Amniotic stem cell (primary cell): Measurements from ENCODE around the gene CASP8.
"Not testable (repeated sequence)": the region's sequence is repeated elsewhere in the genome, so short reads cannot be mapped to it uniquely, and the experiment has no call there.

Source experiments
- DNase-seq: peaks from one replicate; lab custom pipeline; 2025; lab: John Stamatoyannopoulos, UW

CASP8 gene

DNA sequence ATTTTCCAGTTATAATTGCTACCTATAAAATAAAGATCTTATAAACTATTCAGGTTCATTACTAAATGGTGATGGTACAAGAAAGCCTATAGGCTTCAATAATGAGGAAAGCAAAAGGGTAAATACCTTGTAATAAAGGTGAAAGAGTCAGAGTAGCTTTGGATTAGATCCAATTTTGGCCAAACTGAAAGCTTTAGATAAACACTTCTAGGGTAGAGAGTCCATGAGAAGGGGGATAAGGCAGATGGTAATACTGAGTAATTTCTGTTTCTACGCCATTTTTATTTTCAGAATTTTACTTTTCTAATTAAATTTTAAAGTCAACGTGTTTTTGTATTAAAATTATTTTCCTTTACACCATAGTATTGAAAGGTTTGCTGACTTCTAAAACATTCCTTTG lies 9.4 kb downstream of the CASP8 start:
- no peak for DNase-seq

- DNase-seq = no peak
Measured at GRCh38 chr2:201270293-201271001, 10.1 kb downstream of the CASP8 start.

DNA sequence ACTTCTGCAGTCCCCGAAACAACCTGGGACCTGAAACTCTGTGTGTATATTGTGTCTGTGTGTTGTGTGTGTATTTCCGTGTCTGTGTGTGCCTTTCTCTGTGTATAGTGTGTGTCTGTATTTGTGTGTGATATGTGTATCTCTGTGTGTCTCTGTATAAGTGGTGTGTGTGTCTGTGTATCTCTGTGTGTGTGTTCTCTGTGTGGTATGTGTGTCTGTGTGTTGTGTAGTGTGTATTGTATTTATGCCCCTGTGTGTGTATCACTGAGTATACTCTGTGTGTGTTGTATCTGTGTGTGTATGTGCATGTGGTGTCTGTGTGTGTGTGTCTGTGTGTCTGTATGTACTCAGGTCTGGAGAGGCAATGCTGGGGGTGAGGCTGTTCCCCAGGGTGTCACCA lies 11.6 kb downstream of the CASP8 start:
- no peak for DNase-seq

DNA sequence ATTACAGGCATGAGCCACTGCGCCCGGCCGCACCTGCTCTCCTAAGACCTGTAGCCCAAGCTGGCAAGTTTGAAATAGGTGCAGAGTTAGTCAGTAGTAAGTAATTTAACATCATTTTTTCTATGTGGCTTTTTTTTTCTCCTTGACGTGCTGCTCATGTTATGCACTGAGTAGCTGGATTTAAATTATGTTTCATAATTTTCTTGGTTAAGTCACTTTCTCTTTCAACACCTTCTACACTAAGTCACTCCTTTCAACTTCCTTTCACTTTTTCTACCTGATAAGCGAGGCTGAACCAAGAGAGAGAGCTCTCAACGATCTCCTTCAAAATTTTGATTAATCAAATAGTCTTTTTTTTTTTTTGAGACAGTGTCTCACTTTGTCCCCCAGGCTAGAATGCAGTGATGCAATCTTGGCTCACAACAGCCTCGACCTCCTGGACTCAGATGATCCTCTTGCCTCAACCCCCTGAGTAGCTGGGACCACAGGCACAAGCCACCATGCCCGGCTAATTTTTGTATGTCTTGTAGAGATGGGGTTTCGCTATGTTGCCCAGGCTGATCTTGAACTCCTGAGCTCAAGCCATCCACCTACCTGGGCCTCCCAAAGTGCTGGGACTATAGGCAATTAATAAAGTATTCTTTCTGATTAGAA lies 13.1 kb downstream of the CASP8 start:
- no peak for DNase-seq

GRCh38 chr2:201275069-201275468 lies 14.7 kb downstream of the CASP8 start:
- no peak for DNase-seq

DNA sequence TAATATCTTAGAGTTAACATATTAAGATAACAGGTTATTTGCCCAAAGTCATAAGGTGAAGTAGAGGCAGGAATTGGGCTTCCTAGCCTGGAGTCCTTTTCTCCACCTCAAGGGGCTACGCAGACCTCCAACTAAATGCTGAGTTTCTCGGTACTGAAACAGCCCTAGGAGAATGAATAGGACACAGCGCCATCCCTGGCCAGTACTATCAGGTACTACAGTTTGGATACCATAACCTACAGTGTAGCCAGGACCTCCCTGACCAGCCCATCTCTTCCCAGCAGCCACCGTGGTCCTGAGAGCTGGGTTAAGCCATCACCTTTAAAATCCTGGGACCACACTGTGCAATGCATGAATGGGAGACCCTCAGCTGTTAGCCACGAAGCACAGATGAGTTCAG lies 15.7 kb downstream of the CASP8 start:
- no peak for DNase-seq

- DNase-seq = no peak
Measured at GRCh38 chr2:201276511-201276910, 16.2 kb downstream of the CASP8 start.

GRCh38 chr2:201279079-201279478 lies 18.7 kb downstream of the CASP8 start:
- no peak for DNase-seq

GRCh38 chr2:201280191-201281040 lies 20.1 kb downstream of the CASP8 start:
- DNase-seq = no peak

DNA sequence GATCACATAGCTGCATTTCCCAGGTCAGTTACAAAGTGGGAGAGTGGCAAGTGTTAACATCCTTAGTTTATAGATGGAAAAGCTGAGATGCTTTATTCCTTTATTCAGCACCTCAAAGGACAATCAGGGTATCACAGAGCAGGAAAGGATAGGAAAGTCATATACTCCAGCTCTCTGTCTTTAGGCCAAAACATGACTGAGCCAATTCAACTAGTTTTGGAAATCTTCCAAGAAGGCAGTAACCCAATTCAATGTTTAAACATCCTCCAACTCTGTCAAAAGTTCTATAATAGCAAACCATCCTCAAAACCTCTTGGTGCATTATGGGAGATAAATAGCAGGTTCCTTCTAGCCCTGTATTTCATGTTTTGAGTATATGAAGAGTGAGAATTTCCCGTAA lies 25.2 kb downstream of the CASP8 start:
- no peak for DNase-seq

GRCh38 chr2:201290457-201291148 lies 30.3 kb downstream of the CASP8 start:
- DNase-seq = not testable (repeated sequence)

- no peak for DNase-seq
Measured at GRCh38 chr2:201298462-201299052, 38.2 kb downstream of the CASP8 start.

DNA sequence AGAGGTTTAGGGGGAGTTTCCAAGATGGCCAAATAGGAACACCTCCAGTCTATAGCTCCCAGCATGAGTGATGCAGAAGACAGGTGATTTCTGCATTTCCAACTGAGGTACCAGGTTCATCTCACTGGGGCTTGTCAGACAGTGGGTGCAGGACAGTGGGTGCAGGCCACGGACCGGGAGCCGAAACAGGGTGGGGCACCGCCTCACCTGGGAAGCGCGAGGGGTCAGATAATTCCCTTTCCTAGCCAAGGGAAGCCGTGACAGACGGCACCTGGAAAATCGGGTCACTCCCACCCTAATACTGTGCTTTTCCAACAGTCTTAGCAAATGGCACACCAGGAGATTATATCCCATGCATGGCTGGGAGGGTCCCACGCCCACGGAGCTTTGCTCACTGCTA lies 39.6 kb downstream of the CASP8 start:
- DNase-seq = not testable (repeated sequence)

DNA sequence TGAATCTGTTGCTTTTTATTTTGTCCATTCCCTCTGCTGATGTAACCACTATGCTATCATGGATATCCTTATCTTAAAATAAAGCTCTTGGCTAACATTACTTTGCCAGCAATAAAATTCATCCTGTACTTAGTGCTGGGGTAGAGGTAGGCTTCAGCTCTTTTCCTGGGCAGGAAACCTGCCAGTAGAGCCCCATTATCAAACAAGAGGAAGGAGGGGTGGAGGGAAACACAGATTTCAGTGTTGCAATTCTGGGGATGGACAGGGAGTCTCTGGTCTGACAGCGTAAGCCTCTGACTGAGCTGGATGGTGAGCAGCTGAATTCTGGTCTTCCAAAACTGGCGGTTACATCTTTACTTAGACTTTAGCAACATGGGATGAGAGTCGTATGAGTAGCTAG lies 47.5 kb downstream of the CASP8 start:
- no peak for DNase-seq

- no peak for DNase-seq
Measured at GRCh38 chr2:201308914-201309313, 48.6 kb downstream of the CASP8 start.

DNA sequence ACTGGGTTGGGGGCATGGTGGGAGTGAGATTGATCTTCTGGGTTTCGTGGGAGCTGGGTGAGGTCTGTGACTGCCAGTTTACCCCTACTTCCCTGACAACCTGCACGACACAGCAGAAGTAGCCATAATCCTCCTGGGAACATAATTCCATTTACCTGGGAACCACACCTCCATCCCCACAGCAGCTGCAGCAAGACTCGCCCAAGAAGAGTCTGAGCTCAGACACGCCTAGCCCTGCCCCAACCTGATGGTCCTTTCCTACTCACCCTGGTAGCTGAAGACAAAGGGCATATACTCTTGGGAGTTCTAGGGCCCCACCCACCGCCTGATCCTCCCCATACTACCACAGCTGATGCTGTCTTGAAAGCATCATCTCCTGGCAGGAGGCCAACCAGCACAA lies 53.0 kb downstream of the CASP8 start:
- no peak for DNase-seq

- DNase-seq = no peak
Measured at GRCh38 chr2:201319511-201319910, 59.2 kb downstream of the CASP8 start.

DNA sequence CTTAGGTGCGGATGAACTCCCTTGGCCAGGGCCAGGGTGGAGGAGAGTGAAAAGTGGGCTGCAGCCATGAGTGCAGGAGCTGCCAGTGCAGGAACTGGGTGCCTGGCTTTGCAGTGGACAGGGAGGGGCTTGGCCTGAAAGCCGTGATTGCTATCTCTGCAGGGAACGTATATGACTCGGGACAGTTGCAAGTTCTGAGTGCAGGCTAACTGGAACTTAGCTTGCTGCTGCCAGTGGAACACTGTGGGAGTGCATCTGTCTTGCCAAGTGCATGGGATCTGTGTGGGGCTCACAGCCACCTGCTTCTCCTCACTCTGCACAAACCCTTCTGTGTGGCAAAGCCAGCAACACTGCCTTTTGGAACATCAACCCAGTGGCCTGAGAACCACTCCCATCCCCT lies 59.9 kb downstream of the CASP8 start:
- DNase-seq = no peak

DNA sequence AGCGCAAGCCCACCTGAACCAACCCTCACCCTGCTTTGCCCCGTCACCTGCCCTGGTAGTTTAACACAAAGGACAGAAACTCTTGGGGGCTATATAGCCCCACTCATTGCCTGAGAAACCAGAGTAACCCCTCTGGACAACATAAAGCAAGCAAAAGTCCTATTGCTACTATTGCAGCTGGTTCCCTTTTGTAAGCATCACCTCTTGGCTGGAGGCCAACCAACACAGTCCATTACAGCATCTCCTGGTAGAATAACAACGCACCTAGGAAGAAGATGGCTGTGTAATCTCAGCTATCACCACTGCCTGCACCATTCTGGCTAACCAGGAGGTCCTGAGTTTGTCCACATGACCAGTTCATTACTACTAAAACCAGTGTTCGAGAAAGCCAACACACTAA lies 60.4 kb downstream of the CASP8 start:
- no peak for DNase-seq

DNA sequence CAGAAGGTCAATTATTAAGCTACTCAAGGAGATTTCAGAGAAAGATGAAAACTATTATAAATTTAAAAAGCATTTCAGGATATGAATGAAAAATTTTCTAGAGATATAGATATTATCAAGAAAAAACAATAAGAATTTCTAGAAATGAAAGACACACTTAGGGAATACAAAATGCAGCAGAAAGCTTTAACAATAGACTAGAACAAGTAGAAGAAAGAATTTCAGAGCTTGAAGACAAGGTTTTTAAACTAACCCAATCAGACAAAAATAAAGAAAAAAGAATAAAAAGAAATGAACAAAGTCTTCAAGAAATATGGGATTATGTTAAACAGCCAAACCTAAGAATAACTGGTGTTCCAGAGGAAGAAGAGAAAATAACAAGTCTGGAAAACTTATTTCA lies 62.4 kb downstream of the CASP8 start:
- no peak for DNase-seq

DNA sequence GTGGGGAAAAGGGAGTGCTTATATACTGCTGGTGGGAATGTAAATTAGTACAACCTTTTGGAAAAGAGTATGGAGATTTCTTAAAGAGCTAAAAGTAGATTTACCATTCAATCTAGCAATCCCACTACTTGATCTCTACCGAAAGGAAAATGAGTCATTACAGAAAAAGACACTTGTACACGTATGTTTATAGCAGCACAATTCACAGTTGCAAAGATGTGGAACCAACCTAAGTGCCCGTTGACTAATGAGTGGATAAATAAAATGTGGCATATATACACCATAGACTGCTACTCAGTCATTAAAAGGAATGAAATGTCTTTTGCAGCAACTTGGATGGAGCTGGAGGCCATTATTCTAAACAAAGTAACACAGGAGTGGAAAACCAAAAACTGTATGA lies 67.3 kb downstream of the CASP8 start:
- DNase-seq = no peak

- DNase-seq = no peak
Measured at GRCh38 chr2:201329409-201329808, 69.1 kb downstream of the CASP8 start.
